T-helper 17 cell (primary cell): ENCODE results near the gene SKAP2. TPM values are rescaled to one million over a fixed set of nuclear protein-coding genes. Genes with fewer than 3 reads are reported as not detected.

Experiments used
- ATAC-seq: fragments of 150-1000 bp; cut with Tn5 transposase; 2 replicates; pipeline ENCODE4 v1.10.0; 2021; ENCODE audit warnings: mild to moderate bottlenecking, moderate library complexity
- DNase-seq, 3 donors: peaks; one replicate each; pipeline versions ENCODE4 v3.0.0 to v3.0.0-alpha.2; 2020 to 2021
- H3K9me3 ChIP-seq: one replicate; pipeline ENCODE4 v1.7.0; 2013; ENCODE audit warnings: low read length, mild to moderate bottlenecking; ENCODE audit not compliant: control insufficient read depth, poor library complexity, severe bottlenecking
- H3K27ac Mint-ChIP-seq: one replicate; pipeline ENCODE4 v1.8.0; 2022; ENCODE audit warnings: mild to moderate bottlenecking, moderate library complexity, mixed read lengths
- H3K27me3 Mint-ChIP-seq: one replicate; pipeline ENCODE4 v1.8.0; 2022; ENCODE audit warnings: mixed read lengths
- H3K36me3 Mint-ChIP-seq: one replicate; pipeline ENCODE4 v1.8.0; 2022; ENCODE audit warnings: low read depth, mixed read lengths
- H3K4me1 Mint-ChIP-seq: one replicate; pipeline ENCODE4 v1.8.0; 2022; ENCODE audit warnings: mild to moderate bottlenecking, mixed read lengths
- H3K4me3 Mint-ChIP-seq: one replicate; pipeline ENCODE4 v1.8.0; 2022; ENCODE audit warnings: mild to moderate bottlenecking, moderate library complexity, mixed read lengths
- total RNA-seq, 4 donors: library from RNA in 2 of 4; stranded (reverse) in 2 of 4; gene quantifications; one replicate each; pipeline ENCODE4 v1.2.3 and lab custom pipeline; 2022 to 2026

The SKAP2 gene, protein sequence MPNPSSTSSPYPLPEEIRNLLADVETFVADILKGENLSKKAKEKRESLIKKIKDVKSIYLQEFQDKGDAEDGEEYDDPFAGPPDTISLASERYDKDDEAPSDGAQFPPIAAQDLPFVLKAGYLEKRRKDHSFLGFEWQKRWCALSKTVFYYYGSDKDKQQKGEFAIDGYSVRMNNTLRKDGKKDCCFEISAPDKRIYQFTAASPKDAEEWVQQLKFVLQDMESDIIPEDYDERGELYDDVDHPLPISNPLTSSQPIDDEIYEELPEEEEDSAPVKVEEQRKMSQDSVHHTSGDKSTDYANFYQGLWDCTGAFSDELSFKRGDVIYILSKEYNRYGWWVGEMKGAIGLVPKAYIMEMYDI
- 10 to 100 TPM in 1 of 2 donors, 1 to 10 TPM in 1; 5.6 to 13.7 TPM for total RNA-seq
- 4.9 to 17.8 reads per million in 2 donors for total RNA-seq (lab: John Stamatoyannopoulos, UW)

DNA sequence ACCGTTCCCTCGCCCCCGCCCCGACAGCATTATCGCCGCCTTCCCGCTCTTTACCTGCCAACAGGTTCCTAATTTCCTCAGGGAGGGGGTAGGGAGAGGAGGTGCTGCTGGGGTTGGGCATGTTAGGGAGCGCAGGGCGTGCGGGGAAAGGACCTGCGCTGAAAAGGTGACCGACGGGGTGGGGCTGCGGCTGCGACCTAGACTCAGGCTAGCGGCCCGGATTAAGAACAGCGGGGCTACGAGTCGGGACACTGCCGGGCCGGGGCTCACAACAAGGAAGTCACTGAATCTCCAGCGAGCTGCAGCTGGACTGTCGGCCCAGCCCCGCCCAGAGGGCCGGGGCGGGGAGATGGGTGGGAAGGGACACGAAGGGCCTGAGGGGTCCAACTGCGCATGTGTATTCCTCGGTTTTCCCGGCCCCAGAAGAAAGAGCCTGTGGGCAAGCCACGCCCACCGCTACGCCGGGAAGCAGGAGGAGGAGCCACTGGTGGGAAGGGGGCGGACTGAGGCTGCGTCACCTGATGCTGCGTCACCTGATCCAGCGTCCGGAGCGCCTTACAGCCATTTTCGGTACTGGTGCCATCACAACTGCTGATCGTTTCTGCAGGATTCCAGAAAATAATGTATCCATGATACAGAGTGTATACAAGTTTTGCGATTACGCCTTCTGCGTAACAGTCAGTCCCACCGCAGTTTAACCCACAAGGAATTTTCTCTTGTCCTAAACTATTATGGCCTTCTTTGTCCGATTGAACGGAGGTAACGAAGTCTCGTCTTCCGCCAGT lies at the start of gene SKAP2:
SKAP2 (minus strand) TSS at position 282 of the 785 bp plus-strand sequence; CDS start at position 121, 161 bp downstream.
- ATAC-seq (peak; percentile 95), DNase-seq (peak; percentile 59 to 84 (median 66))
- no peaks in the 10 kb centered on the region for H3K9me3 ChIP-seq
- no peaks in the 10 kb centered on the region for H3K36me3 Mint-ChIP-seq
- peak within 1 kb of the TSS; percentile 96 for H3K4me3 Mint-ChIP-seq
- peaks cover 10% of the 10 kb centered on the region for H3K4me1 Mint-ChIP-seq
- peaks cover 15% of the 10 kb centered on the region for H3K27me3 Mint-ChIP-seq
- H3K27ac Mint-ChIP-seq = peak within 1 kb of the TSS; percentile 91

DNA sequence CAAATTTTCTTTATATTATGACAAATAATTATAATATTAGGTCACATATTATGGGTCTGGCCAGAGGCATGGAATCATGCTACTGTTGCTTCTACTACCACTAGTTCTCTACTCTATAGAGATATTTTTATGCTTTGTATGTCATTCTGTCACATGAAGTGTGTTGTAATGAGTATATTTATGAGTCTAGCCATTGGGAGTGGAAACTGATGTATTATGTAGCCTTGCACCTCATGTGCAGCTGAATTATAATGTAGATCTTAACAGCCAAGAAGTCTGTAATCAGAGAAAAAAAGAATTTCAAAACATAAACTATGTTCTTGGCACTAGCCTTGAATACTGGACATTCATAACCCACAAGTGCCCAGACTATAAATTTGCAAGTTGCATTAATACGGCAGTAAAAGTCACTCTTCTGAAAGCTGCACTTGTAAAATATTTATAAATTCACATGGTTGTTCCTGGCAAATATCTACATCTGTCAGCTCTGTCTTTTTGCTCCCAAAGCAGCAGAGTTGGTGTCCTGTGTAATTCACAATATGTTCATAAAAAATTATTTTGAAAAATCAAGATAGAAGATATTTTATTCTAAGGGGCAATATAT lies 48.6 kb upstream of the SKAP2 start:
- peaks cover 7% of the 10 kb centered on the region for H3K4me1 Mint-ChIP-seq
- peaks cover 9% of the 10 kb centered on the region for H3K27me3 Mint-ChIP-seq
- no peaks in the 10 kb centered on the region for H3K9me3 ChIP-seq
- DNase-seq = no peak
- no peak for ATAC-seq
- no peaks in the 10 kb centered on the region for H3K36me3 Mint-ChIP-seq
- H3K27ac Mint-ChIP-seq = no peak overlapping the region
- H3K4me3 Mint-ChIP-seq = no peak overlapping the region

DNA sequence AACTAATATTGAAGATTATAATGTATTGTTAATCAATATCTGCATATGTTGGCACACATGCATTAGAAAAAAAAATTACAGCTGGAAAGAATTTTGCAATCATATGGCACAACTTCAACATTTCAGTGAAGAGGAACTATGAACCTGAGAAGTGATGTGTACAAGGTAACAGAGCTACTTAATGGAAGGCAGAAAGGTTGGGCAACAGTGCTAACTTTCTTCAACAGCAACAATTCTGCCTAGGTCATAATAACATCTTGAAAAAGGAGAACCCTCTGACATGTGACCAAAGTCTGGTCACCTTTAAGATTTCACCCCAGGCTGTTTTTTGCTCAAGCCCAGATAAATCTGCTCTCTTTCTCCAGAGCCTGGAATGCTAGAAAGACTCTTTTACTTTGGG lies 47.9 kb upstream of the SKAP2 start:
- H3K4me3 Mint-ChIP-seq = no peak overlapping the region
- H3K4me1 Mint-ChIP-seq = peaks cover 7% of the 10 kb centered on the region
- ATAC-seq (no peak), DNase-seq (no peak)
- H3K36me3 Mint-ChIP-seq = no peaks in the 10 kb centered on the region
- H3K9me3 ChIP-seq = no peaks in the 10 kb centered on the region
- peaks cover 2% of the 10 kb centered on the region for H3K27me3 Mint-ChIP-seq
- H3K27ac Mint-ChIP-seq = no peak overlapping the region

DNA sequence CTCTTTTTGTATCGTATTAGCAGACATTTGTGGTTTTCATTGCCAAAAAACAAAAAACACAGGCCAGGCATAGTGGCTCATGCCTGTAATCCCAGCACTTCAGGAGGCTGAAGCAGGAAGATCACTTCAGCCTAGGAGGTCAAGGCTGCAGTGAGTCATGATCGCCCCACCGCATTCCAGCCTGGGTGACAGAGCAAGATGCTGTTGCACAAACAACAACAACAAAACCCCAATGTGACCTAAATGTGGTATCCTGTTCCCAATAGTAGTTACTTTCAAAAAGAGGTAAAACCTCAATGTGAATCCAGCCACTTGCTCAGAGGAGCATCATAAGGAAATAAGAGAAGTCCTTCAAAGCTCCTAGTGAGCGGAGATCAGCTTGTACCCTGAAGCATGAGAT lies 45.8 kb upstream of the SKAP2 start:
- Mint-ChIP-seq H3K4me3 (peak overlapping the region; percentile 12), H3K4me1 (peaks cover 7% of the 10 kb centered on the region), H3K36me3 (no peaks in the 10 kb centered on the region), H3K27ac (no peak overlapping the region), H3K27me3 (peaks cover 6% of the 10 kb centered on the region)
- DNase-seq (no peak), ATAC-seq (peak; percentile 67)
- H3K9me3 ChIP-seq = no peaks in the 10 kb centered on the region

DNA sequence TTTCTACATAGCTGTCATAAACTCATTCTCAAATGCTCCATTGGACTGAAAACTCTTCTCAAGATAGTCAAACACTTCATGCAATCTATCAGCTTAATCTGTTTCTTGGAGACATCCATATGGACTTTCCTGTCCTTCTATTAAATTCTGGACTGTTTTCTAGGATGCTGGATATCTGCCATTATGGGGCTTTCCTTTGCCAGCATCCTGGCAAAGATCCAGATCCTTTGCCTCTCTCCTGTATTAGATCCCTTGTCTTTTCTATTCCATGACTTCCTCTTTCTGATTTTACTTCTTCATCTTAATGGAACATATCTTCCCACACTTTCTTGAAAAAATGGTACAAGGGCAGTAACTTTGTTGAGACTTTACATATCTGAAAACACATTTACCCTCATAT lies 35.9 kb upstream of the SKAP2 start:
- H3K27me3 Mint-ChIP-seq = peaks cover 29% of the 10 kb centered on the region
- no peak overlapping the region for H3K4me3 Mint-ChIP-seq
- ATAC-seq (no peak), DNase-seq (no peak)
- no peaks in the 10 kb centered on the region for H3K4me1 Mint-ChIP-seq
- no peaks in the 10 kb centered on the region for H3K9me3 ChIP-seq
- no peaks in the 10 kb centered on the region for H3K36me3 Mint-ChIP-seq
- H3K27ac Mint-ChIP-seq = no peak overlapping the region

DNA sequence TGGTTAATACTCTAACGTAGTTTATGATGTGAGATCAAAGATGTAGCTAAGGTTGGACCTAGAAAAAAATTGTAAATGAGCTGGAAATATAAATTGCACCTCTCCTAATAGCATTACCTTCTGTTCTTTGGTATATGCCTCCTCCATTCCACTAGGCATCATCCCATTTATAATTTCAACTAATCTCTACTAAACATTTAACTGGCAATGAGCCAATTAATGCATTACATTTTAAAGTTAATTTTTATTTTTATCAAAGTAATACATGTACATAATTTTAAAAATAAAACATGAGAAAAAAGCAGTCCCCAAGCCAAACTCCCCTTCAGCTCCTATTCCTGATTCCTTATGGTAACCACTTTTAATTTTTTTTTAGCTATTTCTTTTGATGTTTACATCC lies 35.1 kb upstream of the SKAP2 start:
- ATAC-seq (no peak), DNase-seq (no peak)
- Mint-ChIP-seq H3K27me3 (peaks cover 29% of the 10 kb centered on the region), H3K4me1 (no peaks in the 10 kb centered on the region), H3K27ac (no peak overlapping the region), H3K36me3 (no peaks in the 10 kb centered on the region), H3K4me3 (no peak overlapping the region)
- no peaks in the 10 kb centered on the region for H3K9me3 ChIP-seq

DNA sequence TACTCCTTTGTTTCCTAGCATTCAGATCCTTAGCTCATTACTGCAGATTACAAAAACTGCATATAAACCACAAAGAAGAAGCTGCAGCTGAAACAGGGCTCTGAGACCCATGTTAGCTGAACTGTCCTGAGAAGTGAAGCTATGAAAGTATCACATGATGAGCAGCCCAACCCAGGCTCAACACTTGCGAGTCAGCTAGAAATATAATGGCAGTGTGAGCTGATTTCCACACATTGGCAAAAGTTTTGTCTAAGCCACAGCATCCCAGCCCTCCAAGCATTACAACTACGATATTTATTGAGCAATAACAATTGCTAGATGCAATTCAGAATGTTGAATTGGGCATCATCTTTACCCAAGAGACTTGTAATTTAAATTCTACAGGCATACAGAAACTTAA lies 34.5 kb upstream of the SKAP2 start:
- Mint-ChIP-seq H3K4me1 (no peaks in the 10 kb centered on the region), H3K27me3 (peaks cover 35% of the 10 kb centered on the region), H3K27ac (no peak overlapping the region), H3K36me3 (no peaks in the 10 kb centered on the region), H3K4me3 (no peak overlapping the region)
- ATAC-seq (no peak), DNase-seq (no peak)
- H3K9me3 ChIP-seq = no peaks in the 10 kb centered on the region

DNA sequence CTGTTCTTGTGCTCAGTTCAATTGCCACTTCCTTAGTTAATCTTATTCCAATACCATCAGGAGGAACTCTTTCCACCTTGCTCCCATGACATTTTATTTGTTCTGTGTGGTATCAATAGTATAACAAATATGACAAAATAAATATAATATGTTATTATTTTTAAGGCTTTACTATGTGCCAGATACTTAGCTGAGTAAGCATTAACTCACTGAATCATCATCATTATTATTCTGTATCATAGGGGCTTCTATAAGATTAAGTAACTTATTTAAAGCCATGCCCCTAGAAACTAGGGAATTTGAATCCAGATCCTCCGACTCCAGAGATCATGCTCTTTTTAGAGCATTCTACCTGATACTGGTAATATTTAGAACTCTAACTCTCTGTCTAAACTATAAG lies 33.5 kb upstream of the SKAP2 start:
- Mint-ChIP-seq H3K36me3 (peaks cover 1% of the 10 kb centered on the region), H3K27ac (no peak overlapping the region), H3K27me3 (peaks cover 44% of the 10 kb centered on the region), H3K4me3 (no peak overlapping the region), H3K4me1 (no peaks in the 10 kb centered on the region)
- DNase-seq (no peak), ATAC-seq (no peak)
- no peaks in the 10 kb centered on the region for H3K9me3 ChIP-seq

DNA sequence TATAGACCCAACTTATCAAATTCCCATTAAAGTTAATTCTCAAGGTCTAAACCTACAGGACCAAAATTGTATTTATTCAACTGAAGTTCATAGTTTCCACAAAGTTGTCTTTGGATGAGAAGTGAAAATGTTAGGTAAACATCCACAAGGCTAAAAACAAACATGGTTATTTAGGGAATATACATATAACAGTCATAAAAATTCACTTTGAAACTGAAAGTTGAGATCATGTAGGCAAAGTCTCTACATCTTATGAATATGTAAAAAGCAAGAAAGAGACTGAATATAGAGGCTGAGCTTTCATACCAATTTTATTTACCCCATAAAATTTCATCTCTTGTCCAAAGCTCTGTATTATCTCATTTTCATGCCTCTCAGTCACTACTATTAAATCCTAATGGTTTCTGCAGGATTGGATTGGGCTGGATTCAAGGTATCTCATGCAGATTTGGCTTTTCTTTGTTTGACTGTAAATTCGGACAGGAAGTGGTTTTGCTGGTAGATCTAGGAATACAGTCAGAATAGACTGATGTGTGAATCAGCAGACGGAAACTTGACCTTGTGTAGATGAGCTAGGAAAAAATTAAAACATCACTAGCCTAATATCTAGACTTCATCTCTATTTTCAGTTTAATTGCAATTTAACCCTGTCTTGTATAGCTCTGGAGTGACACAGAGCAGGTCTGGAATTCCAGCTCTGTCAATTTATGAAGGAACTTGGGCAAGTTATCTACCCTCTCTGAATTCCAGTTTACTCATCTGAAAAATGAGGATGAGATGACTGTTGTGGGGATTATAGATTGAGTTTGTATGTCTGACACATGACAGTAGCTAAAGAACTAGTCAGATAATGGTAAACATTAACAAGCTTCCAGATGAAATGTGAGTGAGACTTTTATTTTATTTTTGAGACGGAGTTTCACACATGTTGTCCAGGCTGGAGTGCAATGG lies 27.3 kb upstream of the SKAP2 start:
- Mint-ChIP-seq H3K27me3 (peaks cover 32% of the 10 kb centered on the region), H3K27ac (no peak overlapping the region), H3K4me1 (no peaks in the 10 kb centered on the region), H3K4me3 (peak overlapping the region; percentile 19), H3K36me3 (peaks cover 2% of the 10 kb centered on the region)
- DNase-seq (no peak), ATAC-seq (no peak)
- no peaks in the 10 kb centered on the region for H3K9me3 ChIP-seq

DNA sequence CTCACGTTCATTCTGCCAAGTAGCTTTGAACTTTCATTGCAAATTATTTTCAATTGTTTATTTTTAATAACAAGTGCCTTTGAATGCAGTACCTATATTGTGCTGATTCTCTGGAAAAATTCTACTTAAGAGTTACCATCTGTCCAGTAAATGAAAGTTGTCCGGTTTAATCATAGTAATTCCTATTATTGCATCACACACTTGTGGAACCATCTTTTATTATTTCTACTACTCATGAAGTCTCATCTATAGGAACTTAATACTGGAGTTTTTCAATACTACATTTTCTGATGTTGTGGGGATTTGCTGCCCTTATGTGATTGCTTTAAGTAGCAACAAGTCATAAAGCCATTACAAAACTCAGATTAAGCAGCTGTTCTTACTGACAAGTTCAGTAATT lies 16.5 kb upstream of the SKAP2 start:
- ATAC-seq = no peak
- H3K4me1 Mint-ChIP-seq = no peaks in the 10 kb centered on the region
- H3K27me3 Mint-ChIP-seq = peaks cover 5% of the 10 kb centered on the region
- no peak overlapping the region for H3K4me3 Mint-ChIP-seq
- H3K9me3 ChIP-seq = no peaks in the 10 kb centered on the region
- H3K27ac Mint-ChIP-seq = no peak overlapping the region
- no peaks in the 10 kb centered on the region for H3K36me3 Mint-ChIP-seq
- no peak for DNase-seq

DNA sequence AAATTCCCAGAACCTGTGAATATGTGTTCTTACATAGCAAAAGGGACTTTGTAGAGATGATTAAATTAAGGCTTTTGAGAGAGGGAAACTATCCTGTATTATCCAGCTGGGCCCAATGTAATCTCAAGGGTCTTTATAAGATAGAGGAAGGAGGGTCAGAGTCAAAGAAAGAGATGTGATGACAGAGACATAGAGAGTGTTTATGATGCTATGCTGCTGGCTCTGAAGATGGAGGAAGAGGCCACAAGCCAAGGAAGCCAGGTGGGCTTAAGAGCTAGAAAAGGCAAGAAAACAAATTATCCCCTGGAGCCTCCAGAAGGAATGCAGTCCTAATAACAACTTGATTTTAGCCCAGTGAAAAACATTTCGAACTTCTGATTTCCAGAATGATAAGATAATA lies 15.3 kb upstream of the SKAP2 start:
- DNase-seq = no peak
- Mint-ChIP-seq H3K36me3 (no peaks in the 10 kb centered on the region), H3K27me3 (peaks cover 13% of the 10 kb centered on the region), H3K4me3 (no peak overlapping the region), H3K27ac (no peak overlapping the region), H3K4me1 (no peaks in the 10 kb centered on the region)
- H3K9me3 ChIP-seq = no peaks in the 10 kb centered on the region
- ATAC-seq = no peak

DNA sequence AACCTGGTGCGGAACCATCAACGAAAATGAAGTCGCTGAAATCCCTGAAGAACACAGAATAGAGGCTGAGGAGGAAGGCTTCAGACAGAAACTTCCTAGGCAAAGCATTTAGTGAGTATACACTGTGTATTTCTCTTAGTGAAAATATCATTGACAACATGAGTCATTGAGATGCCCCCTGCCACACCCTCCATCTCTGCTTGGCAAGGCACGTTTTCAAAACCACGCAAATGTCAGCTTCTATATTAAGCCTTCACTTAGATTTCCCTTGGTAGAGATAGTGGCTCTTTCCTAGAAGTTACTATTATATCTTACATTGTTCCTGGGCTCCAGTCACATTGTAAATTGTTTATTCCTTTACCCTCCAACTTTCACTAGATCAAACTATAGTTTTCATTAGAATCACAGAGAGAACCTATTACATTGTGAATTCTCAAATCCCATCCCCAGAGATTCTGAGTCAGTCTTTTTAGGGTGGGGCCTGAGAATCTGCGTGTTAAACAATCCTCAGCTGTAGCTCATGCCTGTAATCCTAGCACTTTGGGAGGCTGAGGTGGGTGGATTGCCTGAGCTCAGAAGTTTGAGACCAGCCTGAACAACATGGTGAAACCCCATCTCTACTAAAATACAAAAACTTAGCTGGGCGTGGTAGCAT lies 4.6 kb upstream of the SKAP2 start:
- H3K27me3 Mint-ChIP-seq = peaks cover 33% of the 10 kb centered on the region
- H3K36me3 Mint-ChIP-seq = peaks cover 2% of the 10 kb centered on the region
- H3K4me1 Mint-ChIP-seq = peaks cover 6% of the 10 kb centered on the region
- no peaks in the 10 kb centered on the region for H3K9me3 ChIP-seq
- H3K27ac Mint-ChIP-seq = no peak overlapping the region
- no peak overlapping the region for H3K4me3 Mint-ChIP-seq
- no peak for DNase-seq
- ATAC-seq = no peak
